ENCODE measurements around the gene VPS54.

DNA sequence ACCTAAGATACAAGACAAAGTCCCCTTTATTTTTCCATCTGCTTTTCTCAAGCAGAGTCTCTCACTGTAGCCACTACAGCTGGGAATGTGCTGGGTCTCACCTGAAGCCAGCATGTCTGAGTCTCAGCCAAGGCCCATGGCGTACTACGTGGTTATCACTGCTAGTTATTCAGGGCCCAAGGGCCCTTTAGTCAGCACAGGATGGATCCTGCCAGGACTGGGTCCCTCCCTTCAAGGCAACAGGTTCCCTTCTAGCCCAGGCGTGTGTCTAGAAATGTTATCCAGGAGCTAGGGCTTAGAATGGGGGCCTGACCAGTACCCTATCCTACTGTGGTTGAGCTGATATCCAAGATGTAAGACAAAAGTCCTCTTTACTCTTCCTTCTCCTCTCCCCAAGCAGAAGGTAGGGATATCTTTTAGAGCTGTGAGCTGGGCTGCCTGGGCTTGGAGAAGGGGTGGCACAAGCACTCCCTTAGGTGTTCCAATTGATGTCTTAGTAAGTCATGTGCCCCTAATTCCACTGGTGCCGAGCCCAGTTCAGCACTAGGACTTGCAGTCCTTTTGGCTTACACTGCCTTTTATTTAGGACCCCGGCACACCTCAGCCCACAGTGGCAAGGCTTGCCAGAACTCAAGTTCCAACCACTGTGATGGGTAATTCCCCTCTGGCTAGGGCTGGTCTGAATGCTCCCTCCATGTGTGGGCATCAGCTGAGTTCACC lies 17.7 kb downstream of the VPS54 start:
- TF ChIP-seq, protein P1, sequence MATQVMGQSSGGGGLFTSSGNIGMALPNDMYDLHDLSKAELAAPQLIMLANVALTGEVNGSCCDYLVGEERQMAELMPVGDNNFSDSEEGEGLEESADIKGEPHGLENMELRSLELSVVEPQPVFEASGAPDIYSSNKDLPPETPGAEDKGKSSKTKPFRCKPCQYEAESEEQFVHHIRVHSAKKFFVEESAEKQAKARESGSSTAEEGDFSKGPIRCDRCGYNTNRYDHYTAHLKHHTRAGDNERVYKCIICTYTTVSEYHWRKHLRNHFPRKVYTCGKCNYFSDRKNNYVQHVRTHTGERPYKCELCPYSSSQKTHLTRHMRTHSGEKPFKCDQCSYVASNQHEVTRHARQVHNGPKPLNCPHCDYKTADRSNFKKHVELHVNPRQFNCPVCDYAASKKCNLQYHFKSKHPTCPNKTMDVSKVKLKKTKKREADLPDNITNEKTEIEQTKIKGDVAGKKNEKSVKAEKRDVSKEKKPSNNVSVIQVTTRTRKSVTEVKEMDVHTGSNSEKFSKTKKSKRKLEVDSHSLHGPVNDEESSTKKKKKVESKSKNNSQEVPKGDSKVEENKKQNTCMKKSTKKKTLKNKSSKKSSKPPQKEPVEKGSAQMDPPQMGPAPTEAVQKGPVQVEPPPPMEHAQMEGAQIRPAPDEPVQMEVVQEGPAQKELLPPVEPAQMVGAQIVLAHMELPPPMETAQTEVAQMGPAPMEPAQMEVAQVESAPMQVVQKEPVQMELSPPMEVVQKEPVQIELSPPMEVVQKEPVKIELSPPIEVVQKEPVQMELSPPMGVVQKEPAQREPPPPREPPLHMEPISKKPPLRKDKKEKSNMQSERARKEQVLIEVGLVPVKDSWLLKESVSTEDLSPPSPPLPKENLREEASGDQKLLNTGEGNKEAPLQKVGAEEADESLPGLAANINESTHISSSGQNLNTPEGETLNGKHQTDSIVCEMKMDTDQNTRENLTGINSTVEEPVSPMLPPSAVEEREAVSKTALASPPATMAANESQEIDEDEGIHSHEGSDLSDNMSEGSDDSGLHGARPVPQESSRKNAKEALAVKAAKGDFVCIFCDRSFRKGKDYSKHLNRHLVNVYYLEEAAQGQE (IDR thresholded peaks at IDR 0.05), result no peak
- no peak for TF ChIP-seq EGR1 (IDR thresholded peaks at IDR 0.05; ENCODE audit: low read depth in 2 of 2)
- TF ChIP-seq, protein P2, sequence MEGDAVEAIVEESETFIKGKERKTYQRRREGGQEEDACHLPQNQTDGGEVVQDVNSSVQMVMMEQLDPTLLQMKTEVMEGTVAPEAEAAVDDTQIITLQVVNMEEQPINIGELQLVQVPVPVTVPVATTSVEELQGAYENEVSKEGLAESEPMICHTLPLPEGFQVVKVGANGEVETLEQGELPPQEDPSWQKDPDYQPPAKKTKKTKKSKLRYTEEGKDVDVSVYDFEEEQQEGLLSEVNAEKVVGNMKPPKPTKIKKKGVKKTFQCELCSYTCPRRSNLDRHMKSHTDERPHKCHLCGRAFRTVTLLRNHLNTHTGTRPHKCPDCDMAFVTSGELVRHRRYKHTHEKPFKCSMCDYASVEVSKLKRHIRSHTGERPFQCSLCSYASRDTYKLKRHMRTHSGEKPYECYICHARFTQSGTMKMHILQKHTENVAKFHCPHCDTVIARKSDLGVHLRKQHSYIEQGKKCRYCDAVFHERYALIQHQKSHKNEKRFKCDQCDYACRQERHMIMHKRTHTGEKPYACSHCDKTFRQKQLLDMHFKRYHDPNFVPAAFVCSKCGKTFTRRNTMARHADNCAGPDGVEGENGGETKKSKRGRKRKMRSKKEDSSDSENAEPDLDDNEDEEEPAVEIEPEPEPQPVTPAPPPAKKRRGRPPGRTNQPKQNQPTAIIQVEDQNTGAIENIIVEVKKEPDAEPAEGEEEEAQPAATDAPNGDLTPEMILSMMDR (IDR thresholded peaks at IDR 0.05; ENCODE audit: low read depth, low read length, missing input control), result no peak

Measured in liver (tissue), 3 donors.